ENCODE results near the gene TBC1D2.

Gene TBC1D2

GRCh38 chr9:98240475-98240874 lies 15.0 kb downstream of the TBC1D2 start:
- DNase-seq (ENCODE audit: low spot score), result no peak

DNA sequence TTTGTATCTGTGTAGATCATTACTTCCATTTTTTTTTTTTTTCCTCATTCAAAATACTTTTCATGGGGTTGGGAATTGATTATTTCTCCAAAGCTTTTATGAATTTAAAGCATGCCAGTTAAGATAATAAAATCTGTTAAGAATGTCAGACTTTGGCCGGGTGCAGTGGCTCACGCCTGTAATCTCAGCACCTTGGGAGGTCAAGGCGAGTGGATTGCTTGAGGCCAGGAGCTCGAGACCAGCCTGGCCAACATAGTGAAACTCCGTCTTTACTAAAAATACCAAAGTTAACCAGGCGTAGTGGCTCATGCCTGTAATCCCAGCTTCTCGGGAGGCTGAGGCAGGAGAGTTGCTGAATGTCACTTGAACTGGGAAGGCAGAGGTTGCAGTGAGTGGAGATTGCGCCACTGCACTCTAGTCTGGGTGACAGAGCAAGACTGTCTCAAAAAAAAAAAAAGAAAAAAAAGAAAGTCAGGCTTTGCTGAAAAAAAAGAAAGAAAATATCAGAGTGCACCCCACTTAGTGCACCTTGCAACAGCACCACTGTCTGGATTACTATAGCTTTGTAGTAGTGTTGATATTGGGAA lies 18.5 kb downstream of the TBC1D2 start:
- DNase-seq (ENCODE audit: low spot score), result no peak

DNA sequence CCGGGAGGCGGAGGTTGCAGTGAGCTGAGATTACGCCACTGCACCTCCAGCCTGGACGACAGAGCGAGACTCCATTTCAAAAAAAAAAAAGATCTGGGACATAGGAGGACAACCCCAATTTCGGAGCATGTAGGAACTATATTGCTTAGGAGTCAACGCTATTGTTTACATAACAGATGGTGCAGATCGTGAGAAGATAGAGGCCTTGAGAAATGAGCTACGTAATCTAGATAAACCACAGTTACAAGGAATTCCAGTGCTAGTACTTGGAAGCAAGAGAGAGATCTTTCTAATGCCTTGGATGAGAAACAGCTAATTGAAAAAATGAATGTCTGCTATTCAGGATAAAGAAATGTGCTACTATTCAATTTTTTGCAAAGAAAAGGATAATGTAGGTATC lies 20.3 kb downstream of the TBC1D2 start:
- no peak for DNase-seq (ENCODE audit: low spot score)

- no peak for DNase-seq (ENCODE audit: low spot score)
Observed at GRCh38 chr9:98234245-98234825, 21.1 kb downstream of the TBC1D2 start.

- DNase-seq (ENCODE audit: low spot score), result no peak
Observed at GRCh38 chr9:98232926-98233325, 22.5 kb downstream of the TBC1D2 start.

DNA sequence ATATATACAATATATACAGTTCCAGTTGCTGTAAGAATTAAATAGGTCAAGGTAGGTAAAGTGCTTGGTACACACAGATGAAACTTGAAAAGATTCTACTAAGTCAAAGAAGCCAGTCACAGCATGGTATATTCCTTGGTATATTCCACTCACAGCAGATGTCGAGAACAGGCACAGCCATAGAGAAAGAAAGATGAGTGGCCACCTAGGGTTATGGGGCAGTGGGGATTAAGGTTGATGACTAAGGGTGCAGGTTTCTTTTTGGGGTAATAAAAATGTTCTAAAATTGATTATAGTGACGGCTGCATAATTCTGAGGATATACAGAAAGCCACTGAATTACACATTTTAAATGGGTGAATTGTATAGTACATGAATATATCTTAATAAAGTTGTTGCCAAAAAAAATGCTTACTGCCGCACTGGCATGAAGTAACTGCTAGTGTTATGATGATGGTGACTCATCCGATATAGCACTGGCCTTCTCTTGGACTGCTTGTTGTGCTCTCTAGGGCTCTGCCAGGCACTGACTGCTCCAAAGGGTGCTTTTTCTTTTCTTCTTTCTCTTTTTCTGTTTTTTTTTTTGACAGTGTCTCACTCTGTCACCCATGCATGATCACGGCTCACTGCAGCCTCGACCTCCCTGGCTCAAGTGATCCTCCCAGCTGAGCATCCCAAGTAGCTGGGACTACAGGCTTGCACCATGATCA lies 23.5 kb downstream of the TBC1D2 start:
- DNase-seq (ENCODE audit: low spot score), result no peak

- no peak for DNase-seq (ENCODE audit: low spot score)
Observed at GRCh38 chr9:98230789-98231188, 24.7 kb downstream of the TBC1D2 start.

DNA sequence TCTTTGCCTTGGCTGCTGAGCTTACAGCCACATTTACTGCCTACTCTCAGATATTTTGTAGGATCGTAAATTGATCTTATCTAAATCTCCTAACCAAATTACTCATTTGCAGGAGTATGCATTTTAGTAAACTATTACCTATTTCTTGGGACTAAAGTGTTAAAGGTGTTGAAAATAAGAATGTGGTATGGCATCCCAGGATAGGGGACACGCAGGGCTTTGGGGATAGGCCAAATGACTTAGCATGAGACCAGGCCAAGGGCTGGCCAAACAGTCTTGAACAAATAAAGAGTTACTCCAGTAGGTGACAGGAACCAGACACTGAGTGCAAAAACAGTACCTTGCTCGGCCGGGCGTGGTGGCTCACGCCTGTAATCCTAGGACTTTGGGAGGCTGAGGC lies 25.1 kb downstream of the TBC1D2 start:
- DNase-seq (ENCODE audit: low spot score), result no peak

DNA sequence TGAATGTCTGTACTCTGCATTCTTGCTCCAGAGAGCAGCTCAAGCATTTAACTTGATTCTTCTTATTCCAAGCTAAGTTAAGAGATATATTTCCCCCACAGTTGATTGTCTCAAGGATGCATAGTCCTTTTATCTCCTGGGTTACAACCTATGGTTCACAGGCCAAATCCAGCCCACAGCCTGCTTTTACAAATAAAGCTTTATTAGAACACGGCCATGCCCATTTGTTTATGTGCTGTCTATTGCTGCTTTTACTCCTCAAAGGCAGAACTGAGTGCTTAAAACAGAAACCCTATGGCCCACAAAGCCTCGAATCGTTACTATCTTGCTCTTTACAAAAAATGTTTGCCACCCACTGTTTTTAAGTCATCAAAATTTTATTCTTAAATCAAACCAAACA lies 25.8 kb downstream of the TBC1D2 start:
- no peak for DNase-seq (ENCODE audit: low spot score)

DNA sequence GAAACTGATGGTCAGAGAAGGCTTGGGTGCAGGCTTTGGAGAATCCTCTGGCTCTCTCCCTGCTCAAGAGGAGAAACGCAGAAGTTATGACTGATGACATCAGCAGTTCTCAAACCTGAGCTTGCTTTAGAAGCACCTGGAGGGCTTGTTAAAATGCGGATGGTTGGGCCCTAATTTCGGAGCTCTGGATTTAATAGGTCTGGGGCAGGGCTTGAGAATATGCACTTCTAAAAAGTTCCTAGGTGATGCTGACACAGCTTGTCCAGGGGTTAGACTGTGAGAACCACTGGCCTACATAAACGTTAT lies 26.4 kb downstream of the TBC1D2 start:
- no peak for DNase-seq (ENCODE audit: low spot score)

- DNase-seq (ENCODE audit: low spot score), result no peak
Observed at GRCh38 chr9:98228392-98229089, 26.9 kb downstream of the TBC1D2 start.

DNA sequence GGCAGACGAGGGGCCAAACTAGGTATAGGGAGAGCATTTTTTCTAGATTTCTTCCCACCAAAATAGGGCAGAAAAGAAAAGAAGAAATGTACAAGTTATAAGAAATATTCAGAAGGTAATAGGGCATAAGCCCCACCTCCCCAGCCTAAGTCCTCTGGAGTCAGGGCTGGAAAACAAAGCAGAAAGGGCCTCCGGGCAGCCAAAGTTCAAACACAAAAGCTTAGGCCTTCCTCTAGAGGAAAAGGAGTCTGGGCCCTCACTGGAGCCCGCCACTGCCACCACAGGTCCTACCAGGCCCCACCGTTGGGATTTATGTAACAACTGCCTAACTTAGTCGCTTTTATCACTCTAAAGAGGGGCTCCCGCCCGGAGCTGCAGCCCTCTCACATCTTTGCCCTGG lies 27.6 kb downstream of the TBC1D2 start:
- no peak for DNase-seq (ENCODE audit: low spot score)

DNA sequence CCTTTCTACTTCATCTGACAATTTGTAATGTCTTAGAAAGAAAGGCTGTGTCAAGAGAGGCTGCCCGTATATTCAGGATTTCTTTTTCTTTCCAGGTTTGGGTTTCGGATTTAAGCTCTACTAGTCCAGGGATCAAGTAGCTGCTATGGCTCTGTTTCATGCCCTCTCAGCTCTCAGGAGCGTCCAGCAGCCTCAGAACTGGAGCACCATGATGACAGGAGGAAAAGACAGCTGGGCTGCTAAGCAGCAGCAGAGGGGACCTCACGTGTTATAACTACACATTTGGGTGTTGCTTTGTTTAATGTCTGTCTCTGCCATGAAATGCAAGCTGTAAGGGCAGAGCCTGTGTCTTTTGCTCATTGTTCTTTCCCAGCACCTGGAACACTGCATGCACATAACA lies 28.5 kb downstream of the TBC1D2 start:
- DNase-seq (ENCODE audit: low spot score), result no peak

- DNase-seq (ENCODE audit: low spot score), result no peak
Observed at GRCh38 chr9:98226516-98226915, 28.9 kb downstream of the TBC1D2 start.

DNA sequence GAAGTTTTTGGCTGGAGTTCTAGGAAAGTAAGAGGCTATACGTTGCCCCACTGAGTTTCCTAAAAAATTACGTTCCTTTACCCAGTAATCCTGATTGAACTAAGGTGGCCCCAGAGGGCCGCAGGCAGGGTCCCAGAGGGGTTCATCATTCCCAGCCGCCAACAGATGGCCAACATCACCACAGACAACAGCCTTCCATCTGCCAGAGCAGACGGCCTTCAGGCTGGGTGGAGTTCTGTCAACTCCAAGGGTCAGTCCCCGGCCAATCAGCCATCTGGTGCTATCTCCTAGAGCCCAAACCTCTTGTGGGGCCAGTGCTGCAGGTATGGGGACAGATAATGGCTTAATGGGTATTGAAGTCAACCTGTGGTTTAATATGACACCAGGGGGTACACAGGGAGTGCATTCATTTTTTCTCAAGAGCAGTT lies 30.4 kb downstream of the TBC1D2 start:
- DNase-seq (ENCODE audit: low spot score), result no peak

DNA sequence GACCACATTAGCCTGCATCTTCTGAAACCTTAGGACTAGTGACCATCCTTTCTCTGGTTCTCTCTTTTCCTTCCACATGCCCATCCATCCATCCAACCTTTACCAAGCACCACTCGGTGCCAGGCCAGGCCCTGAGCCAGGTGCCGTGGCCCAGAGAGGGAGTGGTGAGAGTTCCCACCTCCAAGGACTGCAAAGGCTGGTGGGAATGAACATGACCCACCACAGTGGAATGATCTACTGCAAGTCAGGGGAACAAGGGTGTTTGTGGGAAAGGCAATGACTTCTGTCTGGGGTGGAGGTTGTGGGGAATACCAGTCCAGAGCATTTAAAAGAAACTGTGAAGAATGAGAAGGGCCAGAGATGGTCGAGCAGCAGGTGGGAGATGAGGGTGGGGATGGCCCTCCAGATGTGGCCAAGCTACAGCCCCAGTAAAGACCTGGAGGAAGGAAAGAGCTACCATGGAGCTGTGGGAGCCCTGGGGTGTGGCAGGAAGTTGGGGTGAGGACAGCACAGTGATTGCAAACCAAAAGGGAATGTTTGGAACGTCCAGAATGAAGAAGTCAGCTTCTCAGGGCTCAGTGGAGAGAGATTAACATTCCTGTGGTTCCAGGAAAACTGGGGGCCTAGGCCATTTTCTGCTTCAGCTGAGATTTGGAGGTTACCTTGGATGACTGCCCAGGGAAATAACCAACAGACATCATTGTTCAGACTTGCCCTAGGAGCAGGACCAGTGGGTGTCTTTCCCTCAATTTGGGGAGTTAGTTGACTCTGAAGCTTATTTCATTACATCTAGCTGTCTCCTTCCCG lies 32.4 kb downstream of the TBC1D2 start:
- DNase-seq (ENCODE audit: low spot score), result no peak

DNA sequence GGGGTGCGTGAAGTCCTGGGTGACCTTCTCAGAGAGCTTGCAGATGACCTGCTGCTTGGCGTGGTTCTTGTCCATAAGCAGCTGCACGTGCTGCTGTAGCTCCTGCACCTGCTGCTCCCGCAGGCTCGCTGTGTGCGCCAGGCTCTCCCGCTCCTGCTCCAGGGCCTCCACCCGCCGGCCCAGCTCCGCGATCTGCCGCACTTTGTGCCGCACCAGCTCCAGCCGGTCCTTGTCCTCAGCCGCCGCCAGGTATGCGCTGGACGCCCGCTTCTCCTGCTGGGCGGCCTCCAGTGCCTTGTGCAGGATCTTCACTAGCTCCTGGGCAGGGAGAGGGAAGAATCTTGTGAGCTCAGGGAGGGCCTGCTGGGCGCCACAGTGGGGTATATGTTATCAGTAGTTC lies 34.5 kb downstream of the TBC1D2 start:
- DNase-seq (ENCODE audit: low spot score), result no peak

DNA sequence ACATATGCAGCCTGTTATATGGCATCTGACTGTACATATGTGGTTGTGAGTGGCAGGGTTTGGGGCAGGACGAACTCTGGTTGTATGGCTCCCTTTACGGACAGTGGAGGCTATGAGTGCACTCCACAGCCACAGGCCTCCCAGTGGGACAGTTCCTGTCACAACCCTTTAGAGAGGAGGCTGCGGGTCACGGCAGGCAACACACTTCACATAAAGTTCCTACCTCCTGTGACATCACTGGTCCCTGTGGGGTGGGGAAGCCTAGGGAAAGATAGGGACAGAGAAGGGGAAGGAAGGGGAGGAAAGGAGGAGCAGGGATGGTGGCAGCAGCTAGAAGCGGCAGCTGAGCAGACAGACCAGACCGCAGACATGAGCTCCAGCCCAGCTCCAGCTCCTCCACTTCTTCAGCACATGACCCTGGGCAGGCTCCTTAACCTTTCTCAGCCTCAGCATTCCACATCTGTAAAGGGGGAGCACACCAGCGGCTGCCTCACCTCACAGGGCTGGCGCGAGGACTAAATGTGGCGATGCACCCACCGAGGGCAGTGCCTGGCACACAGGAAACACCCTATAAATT lies 35.6 kb downstream of the TBC1D2 start:
- no peak for DNase-seq (ENCODE audit: low spot score)

GRCh38 chr9:98219364-98219716 lies 36.1 kb downstream of the TBC1D2 start:
- DNase-seq (ENCODE audit: low spot score), result no peak

- no peak for DNase-seq (ENCODE audit: low spot score)
Observed at GRCh38 chr9:98218562-98219363, 36.7 kb downstream of the TBC1D2 start.

GRCh38 chr9:98217255-98217654 lies 38.2 kb downstream of the TBC1D2 start:
- DNase-seq (ENCODE audit: low spot score), result no peak

Measured in SK-N-DZ (cell line).